ENCODE measurements around the gene FHOD3. TPM values are rescaled to one million over a fixed set of nuclear protein-coding genes. Genes with fewer than 3 reads are reported as not detected.

Gene FHOD3
- total RNA-seq, 2 donors from 2014 or later = 2.8 to 3.1 TPM

DNA sequence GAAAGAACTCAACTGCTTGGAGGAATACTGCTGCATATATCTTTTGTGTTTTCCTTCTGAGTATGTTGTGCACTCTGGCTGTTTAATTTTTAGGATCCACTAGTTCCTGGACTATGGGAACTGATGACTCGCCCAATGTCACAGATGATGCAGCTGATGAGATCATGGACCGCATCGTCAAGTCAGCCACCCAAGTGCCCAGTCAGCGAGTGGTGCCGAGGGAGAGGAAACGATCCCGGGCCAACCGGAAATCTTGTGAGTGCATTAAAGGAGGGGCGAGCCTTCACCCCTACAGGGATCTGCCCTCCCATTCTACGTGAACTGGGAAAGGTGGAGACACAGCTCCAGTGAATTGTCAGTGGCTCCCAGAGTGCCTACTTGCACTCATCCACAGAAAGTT, 471.7 kb downstream of the FHOD3 start:
- Histone ChIP-seq H3K4me3 (ENCODE audit: low read length) (no peak overlapping the region), H3K36me3 (ENCODE audit: control insufficient read depth, insufficient read depth, low read length) (no peaks in the 10 kb centered on the region), H3K4me1 (ENCODE audit: control insufficient read depth, insufficient read depth, low read length) (no peaks in the 10 kb centered on the region), H3K27ac (ENCODE audit: low read depth, low read length) (no peak overlapping the region), H3K9me3 (ENCODE audit: control insufficient read depth, low read length) (no peaks in the 10 kb centered on the region), H3K9ac (ENCODE audit: extremely low read depth, low read length, poor library complexity, severe bottlenecking) (no peak overlapping the region), H3K27me3 (ENCODE audit: control insufficient read depth, insufficient read depth, low read length, poor library complexity, severe bottlenecking) (no peaks in the 10 kb centered on the region)
- no peak for DNase-seq
- H3K4me3 Mint-ChIP-seq = no peak overlapping the region
- 91 to 100% methylated on average over 3 to 10 of the region's 10 CpGs for WGBS, 2 experiments (ENCODE audit: insufficient coverage in 1 of 2, insufficient read length in 1 of 2)
- H3K9me3 Mint-ChIP-seq = no peaks in the 10 kb centered on the region
- no peak overlapping the region for H3K27ac Mint-ChIP-seq
- TF ChIP-seq CTCF (conservative IDR thresholded peaks at IDR 0.05) = no peak
- no peaks in the 10 kb centered on the region for H3K36me3 Mint-ChIP-seq (ENCODE audit: low read depth)
- no peaks in the 10 kb centered on the region for H3K4me1 Mint-ChIP-seq
- H3K27me3 Mint-ChIP-seq (ENCODE audit: insufficient read depth) = no peaks in the 10 kb centered on the region

DNA sequence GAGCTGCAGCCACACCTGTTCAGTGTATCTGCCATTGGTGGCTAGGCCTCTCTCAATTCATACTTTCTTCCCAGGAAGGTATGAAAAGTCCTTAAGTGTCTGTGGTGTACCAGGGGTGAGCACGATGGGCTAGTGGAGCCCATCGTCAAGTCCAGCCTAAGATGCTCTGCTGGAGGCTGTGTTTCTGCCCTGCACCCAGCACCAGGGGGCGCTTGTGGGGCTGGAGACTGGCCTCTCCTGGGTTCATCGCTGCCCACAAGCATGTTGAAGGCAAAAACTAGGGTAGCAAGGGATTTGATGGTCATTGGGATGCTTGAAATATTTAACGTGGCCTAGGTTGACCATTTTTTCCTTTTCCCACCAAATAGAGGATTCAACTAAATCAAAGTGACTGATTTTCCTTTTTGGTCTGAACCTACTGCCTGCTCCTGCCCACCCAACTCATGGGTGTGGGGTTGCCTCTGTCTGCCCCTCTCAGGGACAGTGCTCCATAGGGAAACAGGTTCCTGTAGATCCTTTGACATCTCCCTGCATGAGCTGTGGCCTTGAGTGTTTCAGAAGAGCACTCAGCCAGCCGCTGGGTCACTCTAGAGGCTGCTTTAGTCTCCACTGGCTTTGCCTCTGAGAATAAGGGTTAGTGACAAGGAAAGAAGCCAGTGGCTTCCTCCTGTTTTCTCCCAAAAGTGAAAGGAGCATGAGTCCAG, 472.2 kb downstream of the FHOD3 start:
- Mint-ChIP-seq H3K9me3 (no peaks in the 10 kb centered on the region), H3K27ac (no peak overlapping the region), H3K4me3 (no peak overlapping the region), H3K36me3 (ENCODE audit: low read depth) (no peaks in the 10 kb centered on the region), H3K4me1 (no peaks in the 10 kb centered on the region), H3K27me3 (ENCODE audit: insufficient read depth) (no peaks in the 10 kb centered on the region)
- no peak overlapping the region for H3K27ac ChIP-seq (ENCODE audit: low read depth, low read length)
- peak; percentile 90 for DNase-seq
- H3K4me3 ChIP-seq (ENCODE audit: low read length) = no peak overlapping the region
- no peaks in the 10 kb centered on the region for H3K36me3 ChIP-seq (ENCODE audit: control insufficient read depth, insufficient read depth, low read length)
- no peaks in the 10 kb centered on the region for H3K4me1 ChIP-seq (ENCODE audit: control insufficient read depth, insufficient read depth, low read length)
- peak; percentile 90 for TF ChIP-seq CTCF (conservative IDR thresholded peaks at IDR 0.05)
- H3K9me3 ChIP-seq (ENCODE audit: control insufficient read depth, low read length) = no peaks in the 10 kb centered on the region
- H3K9ac ChIP-seq (ENCODE audit: extremely low read depth, low read length, poor library complexity, severe bottlenecking) = no peak overlapping the region
- WGBS, 2 experiments (ENCODE audit: insufficient coverage in 1 of 2, insufficient read length in 1 of 2) = 70 to 100% methylated on average over 3 to 6 of the region's 6 CpGs
- no peaks in the 10 kb centered on the region for H3K27me3 ChIP-seq (ENCODE audit: control insufficient read depth, insufficient read depth, low read length, poor library complexity, severe bottlenecking)

DNA sequence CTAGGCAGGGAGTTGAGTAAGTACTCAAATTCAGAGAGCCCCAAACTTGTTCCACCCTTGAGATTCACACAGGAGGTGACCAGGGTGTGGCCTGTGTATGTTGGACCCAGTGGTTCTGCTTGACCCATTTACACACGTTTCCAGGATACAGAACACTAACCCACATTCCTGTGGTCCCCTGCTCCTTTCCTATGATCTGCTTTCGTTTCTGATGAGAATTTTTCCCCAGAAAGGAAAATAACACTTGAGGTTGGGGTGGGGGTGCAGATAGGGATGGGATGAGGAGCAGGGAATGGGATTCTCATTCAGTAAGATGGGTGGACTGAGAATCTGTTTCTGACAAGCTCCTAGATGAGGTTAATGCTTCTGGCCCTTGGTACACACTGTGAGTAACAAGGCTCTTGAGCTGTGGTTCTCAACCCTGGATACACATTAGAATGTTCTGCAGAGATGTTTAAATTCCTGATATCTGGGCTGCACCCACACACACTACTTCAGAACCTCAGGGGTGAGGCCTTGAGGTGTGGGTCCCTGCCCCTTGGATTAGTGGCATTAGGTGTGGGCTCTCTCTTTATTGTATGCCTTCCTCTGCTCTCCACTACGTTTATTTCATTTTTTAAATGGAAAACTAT, 472.9 kb downstream of the FHOD3 start:
- TF ChIP-seq CTCF (conservative IDR thresholded peaks at IDR 0.05) = no peak
- WGBS, 2 experiments (ENCODE audit: insufficient coverage in 1 of 2, insufficient read length in 1 of 2) = 87 to 89% methylated on average over 1 to 3 of the region's 3 CpGs
- Mint-ChIP-seq H3K27ac (no peak overlapping the region), H3K4me1 (no peaks in the 10 kb centered on the region), H3K27me3 (ENCODE audit: insufficient read depth) (no peaks in the 10 kb centered on the region), H3K9me3 (no peaks in the 10 kb centered on the region), H3K36me3 (ENCODE audit: low read depth) (no peaks in the 10 kb centered on the region), H3K4me3 (no peak overlapping the region)
- no peaks in the 10 kb centered on the region for H3K27me3 ChIP-seq (ENCODE audit: control insufficient read depth, insufficient read depth, low read length, poor library complexity, severe bottlenecking)
- H3K9me3 ChIP-seq (ENCODE audit: control insufficient read depth, low read length) = no peaks in the 10 kb centered on the region
- no peak for DNase-seq
- no peaks in the 10 kb centered on the region for H3K36me3 ChIP-seq (ENCODE audit: control insufficient read depth, insufficient read depth, low read length)
- H3K27ac ChIP-seq (ENCODE audit: low read depth, low read length) = no peak overlapping the region
- no peak overlapping the region for H3K9ac ChIP-seq (ENCODE audit: extremely low read depth, low read length, poor library complexity, severe bottlenecking)
- no peak overlapping the region for H3K4me3 ChIP-seq (ENCODE audit: low read length)
- H3K4me1 ChIP-seq (ENCODE audit: control insufficient read depth, insufficient read depth, low read length) = no peaks in the 10 kb centered on the region
